ENCODE results near the gene RABGAP1.

GRCh38 chr9:123070198-123070597 lies 129.4 kb downstream of the RABGAP1 start:
- TF ChIP-seq SMARCA5 (IDR thresholded peaks at IDR 0.05) (no peak), POLR2A (IDR thresholded peaks at IDR 0.05; ENCODE audit: low read depth, low read length) (no peak)
- TF ChIP-seq, protein P1, sequence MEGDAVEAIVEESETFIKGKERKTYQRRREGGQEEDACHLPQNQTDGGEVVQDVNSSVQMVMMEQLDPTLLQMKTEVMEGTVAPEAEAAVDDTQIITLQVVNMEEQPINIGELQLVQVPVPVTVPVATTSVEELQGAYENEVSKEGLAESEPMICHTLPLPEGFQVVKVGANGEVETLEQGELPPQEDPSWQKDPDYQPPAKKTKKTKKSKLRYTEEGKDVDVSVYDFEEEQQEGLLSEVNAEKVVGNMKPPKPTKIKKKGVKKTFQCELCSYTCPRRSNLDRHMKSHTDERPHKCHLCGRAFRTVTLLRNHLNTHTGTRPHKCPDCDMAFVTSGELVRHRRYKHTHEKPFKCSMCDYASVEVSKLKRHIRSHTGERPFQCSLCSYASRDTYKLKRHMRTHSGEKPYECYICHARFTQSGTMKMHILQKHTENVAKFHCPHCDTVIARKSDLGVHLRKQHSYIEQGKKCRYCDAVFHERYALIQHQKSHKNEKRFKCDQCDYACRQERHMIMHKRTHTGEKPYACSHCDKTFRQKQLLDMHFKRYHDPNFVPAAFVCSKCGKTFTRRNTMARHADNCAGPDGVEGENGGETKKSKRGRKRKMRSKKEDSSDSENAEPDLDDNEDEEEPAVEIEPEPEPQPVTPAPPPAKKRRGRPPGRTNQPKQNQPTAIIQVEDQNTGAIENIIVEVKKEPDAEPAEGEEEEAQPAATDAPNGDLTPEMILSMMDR (IDR thresholded peaks at IDR 0.05 in 2 of 3, conservative IDR thresholded peaks at IDR 0.05 in 1 of 3; ENCODE audit: control insufficient read depth in 2 of 3, extremely low read depth in 1 of 3, insufficient read depth in 1 of 3, low read depth in 3 of 3, low read length in 3 of 3): no peak
